SK-MEL-5 (cell line): Measurements from ENCODE around the gene ALG6. TPM values are rescaled to one million over a fixed set of nuclear protein-coding genes. Genes with fewer than 3 reads are reported as not detected.

Source experiments
- DNase-seq: peaks from one replicate; pipeline ENCODE4 v3.0.0-alpha.2; 2016; ENCODE audit warnings: low read depth, low spot score
- in situ Hi-C: cut with HindIII; loops from 2 replicates; pipeline ENCODE4 v1.10.0; 2016; ENCODE audit warnings: low sequenced_read_pairs, high pct_unique_total_duplicates, low pct_unique_long_range_greater_than_20kb
- polyA plus RNA-seq, 2 experiments: library from polyadenylated mRNA; depleted of rRNA; stranded (reverse); fragments of >200 nt; gene quantifications; 2 replicates each; pipeline ENCODE4 v1.2.3, GENCODE V29; 2015
- total RNA-seq: library from RNA; depleted of rRNA; stranded (reverse); fragments of >200 nt; shearing (Covaris generic); gene quantifications from 2 replicates; pipeline ENCODE4 v1.2.3, GENCODE V29; 2014; rRNA removed

ALG6 gene
- total RNA-seq: 38.8 and 39.0 TPM in 2 replicates
- polyA plus RNA-seq (2015; cell fraction: cytosol; rRNA removed): 15.6 and 17.5 TPM in 2 replicates
- 118 and 145 TPM in 2 replicates for polyA plus RNA-seq (2015; cell fraction: nucleus; rRNA removed)

- peak; percentile 88 for DNase-seq
- in situ Hi-C loops: no loop called here
Measured at GRCh38 chr1:63367215-63368103, at the start of gene ALG6. Gene ALG6 (plus strand): TSS chr1:63367627. CDS start chr1:63370978, 3,351 bp downstream.

GRCh38 chr1:63317817-63318152 lies 49.6 kb upstream of the ALG6 start:
- no peak for DNase-seq
- in situ Hi-C loops: no loop called here

- in situ Hi-C loops: no loop called here
- DNase-seq: no peak
Measured at GRCh38 chr1:63318201-63318979, 49.0 kb upstream of the ALG6 start.

GRCh38 chr1:63319046-63320021 lies 48.1 kb upstream of the ALG6 start:
- in situ Hi-C loops: no loop called here

GRCh38 chr1:63320022-63320721 lies 47.3 kb upstream of the ALG6 start:
- no peak for DNase-seq
- in situ Hi-C loops: no loop called here

More at GRCh38 chr1:63319046-63320021, 48.1 kb upstream of the ALG6 start:
- no peak for DNase-seq

- in situ Hi-C loops: no loop called here
- DNase-seq: no peak
Measured at GRCh38 chr1:63321066-63321784, 46.2 kb upstream of the ALG6 start.

GRCh38 chr1:63321785-63322113 lies 45.7 kb upstream of the ALG6 start:
- DNase-seq: no peak
- in situ Hi-C loops: no loop called here

GRCh38 chr1:63322114-63322943 lies 45.1 kb upstream of the ALG6 start, which contains the start of gene FOXD3:
Gene FOXD3 (plus strand): TSS chr1:63322567. CDS start chr1:63323059, 492 bp downstream.
- in situ Hi-C loops: no loop called here
- DNase-seq: peak; percentile 54

- DNase-seq: peak; percentile 47
- in situ Hi-C loops: no loop called here
Measured at GRCh38 chr1:63322944-63323864, 44.2 kb upstream of the ALG6 start.

- in situ Hi-C loops: no loop called here
- DNase-seq: peak; percentile 10
Measured at GRCh38 chr1:63323865-63324778, 43.3 kb upstream of the ALG6 start.

GRCh38 chr1:63324779-63325119 lies 42.7 kb upstream of the ALG6 start:
- in situ Hi-C loops: no loop called here
- DNase-seq: no peak

GRCh38 chr1:63325279-63325985 lies 42.0 kb upstream of the ALG6 start:
- in situ Hi-C loops: no loop called here
- no peak for DNase-seq

GRCh38 chr1:63326106-63326472 lies 41.3 kb upstream of the ALG6 start:
- no peak for DNase-seq
- in situ Hi-C loops: no loop called here
